Lower lobe of right lung (tissue), 2 donors: Measurements from ENCODE around the gene PNPT1. TPM values are rescaled to one million over a fixed set of nuclear protein-coding genes. Genes with fewer than 3 reads are reported as not detected.

Source experiments
- ATAC-seq, 2 donors: fragments of 200-7000 bp; cut with Tn5 transposase; one replicate each; pipeline ENCODE4 v1.9.1; 2020 to 2022; ENCODE audit warnings: mild to moderate bottlenecking in 2 of 2, moderate library complexity in 2 of 2
- DNase-seq: peaks from one replicate; pipeline ENCODE4 v3.0.0-alpha.2; 2020
- H3K27ac ChIP-seq: fragments of 200-600 bp; one replicate; pipeline ENCODE4 v1.8.0; 2022
- H3K27me3 ChIP-seq: fragments of 200-600 bp; one replicate; pipeline ENCODE4 v1.8.0; 2022; ENCODE audit warnings: low read depth
- H3K36me3 ChIP-seq: fragments of 200-600 bp; one replicate; pipeline ENCODE4 v1.8.0; 2022; ENCODE audit warnings: mild to moderate bottlenecking
- H3K4me1 ChIP-seq: fragments of 200-600 bp; one replicate; pipeline ENCODE4 v1.8.0; 2022
- H3K4me3 ChIP-seq: fragments of 200-600 bp; one replicate; pipeline ENCODE4 v1.8.0; 2022; ENCODE audit warnings: mild to moderate bottlenecking
- H3K9me3 ChIP-seq: fragments of 200-600 bp; one replicate; pipeline ENCODE4 v1.8.0; 2022
- intact Hi-C: fragments of 100-400 bp; cut with DNase I; formaldehyde crosslinking; loops from one replicate; pipeline ENCODE4 v1.11.0; 2022
- total RNA-seq: library from RNA; stranded (reverse); fragmentation: NEBNext Ultra II Directional; extraction: Animal tissue kit (Norgen Biotek cat#: 25700); gene quantifications from one replicate; pipeline ENCODE4 v1.2.1, GENCODE V29; 2021
- TF ChIP-seq, protein P1 (sequence below): fragments of 200-600 bp; IDR thresholded peaks from one replicate; pipeline ENCODE4 v1.8.0; 2022; ENCODE audit warnings: antibody characterized with exemption, mild to moderate bottlenecking
- donor health status: DM: no; HTN: yes; CAD: no; lungs with severe emphysema.

The PNPT1 gene
- total RNA-seq, 1 donor from 2014 or later: 28.9 TPM

DNA sequence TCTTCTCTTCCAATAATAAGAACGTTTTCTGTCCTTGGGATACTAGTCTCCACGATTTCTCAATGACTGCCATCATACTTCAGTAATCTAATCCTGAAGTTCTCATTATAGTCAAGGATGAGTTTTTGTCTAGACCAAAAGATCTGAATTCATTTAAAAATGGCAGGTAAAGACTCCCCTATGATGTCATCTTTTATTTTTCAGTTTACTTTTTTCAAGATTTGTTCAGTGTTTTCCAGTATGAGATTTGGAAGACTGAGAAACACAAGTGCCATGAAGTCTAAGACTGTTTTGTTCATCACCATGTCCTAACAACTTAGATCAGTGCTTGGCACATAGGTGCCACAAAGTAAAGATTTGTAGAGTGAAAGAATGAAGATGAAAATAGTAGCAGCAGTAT, 40.4 kb downstream of the PNPT1 start:
- Histone ChIP-seq H3K27me3 (no peaks in the 10 kb centered on the region), H3K4me3 (no peak overlapping the region), H3K27ac (no peak overlapping the region), H3K4me1 (no peaks in the 10 kb centered on the region), H3K9me3 (no peaks in the 10 kb centered on the region), H3K36me3 (peaks cover 53% of the 10 kb centered on the region)
- ATAC-seq (no peak), DNase-seq (no peak)
- TF ChIP-seq, protein P1, sequence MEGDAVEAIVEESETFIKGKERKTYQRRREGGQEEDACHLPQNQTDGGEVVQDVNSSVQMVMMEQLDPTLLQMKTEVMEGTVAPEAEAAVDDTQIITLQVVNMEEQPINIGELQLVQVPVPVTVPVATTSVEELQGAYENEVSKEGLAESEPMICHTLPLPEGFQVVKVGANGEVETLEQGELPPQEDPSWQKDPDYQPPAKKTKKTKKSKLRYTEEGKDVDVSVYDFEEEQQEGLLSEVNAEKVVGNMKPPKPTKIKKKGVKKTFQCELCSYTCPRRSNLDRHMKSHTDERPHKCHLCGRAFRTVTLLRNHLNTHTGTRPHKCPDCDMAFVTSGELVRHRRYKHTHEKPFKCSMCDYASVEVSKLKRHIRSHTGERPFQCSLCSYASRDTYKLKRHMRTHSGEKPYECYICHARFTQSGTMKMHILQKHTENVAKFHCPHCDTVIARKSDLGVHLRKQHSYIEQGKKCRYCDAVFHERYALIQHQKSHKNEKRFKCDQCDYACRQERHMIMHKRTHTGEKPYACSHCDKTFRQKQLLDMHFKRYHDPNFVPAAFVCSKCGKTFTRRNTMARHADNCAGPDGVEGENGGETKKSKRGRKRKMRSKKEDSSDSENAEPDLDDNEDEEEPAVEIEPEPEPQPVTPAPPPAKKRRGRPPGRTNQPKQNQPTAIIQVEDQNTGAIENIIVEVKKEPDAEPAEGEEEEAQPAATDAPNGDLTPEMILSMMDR: no peak
- intact Hi-C loops: no loop called here

DNA sequence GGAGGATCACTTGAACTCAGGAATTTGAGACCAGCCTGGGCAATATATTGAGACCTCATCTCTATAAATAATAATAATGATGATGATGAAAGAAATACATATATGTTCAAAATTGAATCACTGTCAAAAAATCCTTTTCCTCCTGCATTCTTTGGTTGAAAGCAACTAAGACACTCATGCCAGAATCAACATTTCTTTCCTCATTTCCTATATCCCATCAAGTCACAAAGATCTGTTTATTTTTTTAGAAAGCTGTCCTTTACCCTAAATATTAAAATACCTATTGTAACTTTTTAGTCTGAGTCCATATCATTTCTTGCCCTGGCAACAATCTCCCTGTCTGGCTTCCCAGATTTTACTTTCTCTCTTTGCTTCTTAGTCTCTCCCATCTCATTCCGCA, 44.4 kb downstream of the PNPT1 start:
- no peak overlapping the region for H3K27ac ChIP-seq
- H3K4me1 ChIP-seq: no peaks in the 10 kb centered on the region
- DNase-seq (no peak), ATAC-seq (no peak)
- intact Hi-C loops: no loop called here
- TF ChIP-seq, protein P1: no peak
- no peak overlapping the region for H3K4me3 ChIP-seq
- peaks cover 51% of the 10 kb centered on the region for H3K36me3 ChIP-seq
- H3K27me3 ChIP-seq: no peaks in the 10 kb centered on the region
- no peaks in the 10 kb centered on the region for H3K9me3 ChIP-seq

DNA sequence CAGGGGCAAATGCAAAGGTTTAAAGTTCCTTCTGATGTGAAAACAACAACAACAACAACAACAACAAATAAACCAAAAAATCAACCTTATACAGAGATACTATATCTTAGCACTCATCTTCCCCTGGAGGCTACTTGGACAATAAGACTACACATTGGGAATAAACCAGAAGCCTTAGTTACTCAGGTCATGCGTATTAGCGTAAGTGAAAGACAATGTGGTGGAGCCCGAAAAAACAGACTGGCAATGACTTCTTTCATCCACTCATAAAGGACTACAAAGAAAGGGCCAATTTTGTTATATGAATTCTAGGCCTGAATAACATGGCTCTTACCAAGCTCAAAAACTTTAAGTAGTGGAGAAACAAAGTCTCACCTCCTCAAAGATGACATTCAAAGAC, 56.8 kb downstream of the PNPT1 start:
- no peak for ATAC-seq
- peaks cover 88% of the 10 kb centered on the region for H3K36me3 ChIP-seq
- intact Hi-C loops: no loop called here

DNA sequence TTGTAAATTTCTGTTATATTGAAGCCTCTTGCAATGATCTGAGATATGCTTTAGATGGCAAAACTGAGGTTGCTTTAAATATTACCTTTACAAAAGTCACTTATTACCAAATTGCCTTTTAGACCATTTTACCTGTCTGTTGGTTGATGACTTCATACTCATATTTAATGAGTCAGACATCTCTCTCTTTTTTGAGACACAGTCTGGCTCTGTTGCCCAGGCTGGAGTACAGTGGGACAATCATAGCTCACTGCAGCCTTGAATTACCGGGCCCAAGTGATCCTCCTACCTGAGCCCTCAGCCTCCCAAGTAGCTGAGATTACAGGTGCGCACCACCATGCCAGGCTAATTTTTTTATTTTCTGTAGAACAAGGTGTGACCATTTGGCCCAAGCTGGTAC, 64.7 kb downstream of the PNPT1 start:
- TF ChIP-seq, protein P1: no peak
- ATAC-seq (no peak), DNase-seq (no peak)
- H3K4me3 ChIP-seq: no peak overlapping the region
- peaks cover 28% of the 10 kb centered on the region for H3K36me3 ChIP-seq
- no peaks in the 10 kb centered on the region for H3K9me3 ChIP-seq
- no peaks in the 10 kb centered on the region for H3K27me3 ChIP-seq
- no peaks in the 10 kb centered on the region for H3K4me1 ChIP-seq
- no peak overlapping the region for H3K27ac ChIP-seq
- intact Hi-C loops: no loop called here

More for the DNA sequence above, 56.8 kb downstream of the PNPT1 start:
- no peaks in the 10 kb centered on the region for H3K4me1 ChIP-seq
- TF ChIP-seq, protein P1: no peak
- H3K27me3 ChIP-seq: no peaks in the 10 kb centered on the region
- no peaks in the 10 kb centered on the region for H3K9me3 ChIP-seq
- no peak overlapping the region for H3K4me3 ChIP-seq
- no peak for DNase-seq
- H3K27ac ChIP-seq: no peak overlapping the region

DNA sequence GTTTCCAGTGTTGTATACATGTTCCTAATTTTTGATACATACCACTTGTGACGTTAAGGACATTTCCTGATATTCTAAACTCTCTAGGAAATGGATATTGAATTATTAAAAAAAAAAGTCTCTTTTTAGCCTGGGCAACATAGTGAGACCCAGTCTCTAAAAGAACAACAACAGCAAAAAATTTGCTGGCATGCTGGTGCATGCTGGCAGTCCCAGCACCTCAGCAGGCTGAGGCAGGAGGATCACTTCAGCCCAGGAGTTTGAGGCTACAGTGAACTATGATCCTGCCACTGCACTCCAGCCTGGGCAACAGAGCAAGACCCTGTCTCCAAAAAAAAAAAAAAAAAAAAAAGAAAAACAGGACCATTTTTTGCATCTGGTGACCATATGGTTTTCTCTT, 65.7 kb downstream of the PNPT1 start:
- intact Hi-C loops: no loop called here
- H3K27me3 ChIP-seq: no peaks in the 10 kb centered on the region
- H3K36me3 ChIP-seq: peaks cover 20% of the 10 kb centered on the region
- H3K27ac ChIP-seq: no peak overlapping the region
- ATAC-seq: no peak
- TF ChIP-seq, protein P1: no peak
- no peak overlapping the region for H3K4me3 ChIP-seq
- DNase-seq: no peak
- no peaks in the 10 kb centered on the region for H3K4me1 ChIP-seq
- no peaks in the 10 kb centered on the region for H3K9me3 ChIP-seq

DNA sequence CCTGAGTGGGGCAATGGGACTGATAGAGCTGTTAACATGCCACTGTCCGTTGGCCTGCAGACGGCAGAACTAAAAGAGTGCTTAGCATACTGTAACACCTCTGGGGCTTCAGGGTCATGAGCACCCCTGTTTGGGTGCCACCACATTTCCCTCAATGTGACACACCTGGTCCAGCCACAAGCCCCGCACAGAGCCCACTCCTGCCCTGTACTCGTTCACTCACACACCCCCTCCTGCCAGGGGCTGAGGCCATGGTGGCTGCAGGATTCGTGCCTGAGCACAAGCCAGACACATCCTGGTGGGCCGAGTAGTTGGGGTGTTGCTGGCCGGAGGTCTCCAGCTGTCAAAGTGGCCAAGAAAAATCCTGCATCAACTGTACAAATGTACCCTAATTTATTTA, 71.8 kb downstream of the PNPT1 start:
- H3K36me3 ChIP-seq: peaks cover 32% of the 10 kb centered on the region
- H3K27ac ChIP-seq: no peak overlapping the region
- H3K4me1 ChIP-seq: peaks cover 30% of the 10 kb centered on the region
- H3K27me3 ChIP-seq: no peaks in the 10 kb centered on the region
- TF ChIP-seq, protein P1: no peak
- ATAC-seq: no peak
- no peak overlapping the region for H3K4me3 ChIP-seq
- intact Hi-C loops: no loop called here
- no peaks in the 10 kb centered on the region for H3K9me3 ChIP-seq
- no peak for DNase-seq
